Measurements from ENCODE around the gene CDX2. TPM values are rescaled to one million over a fixed set of nuclear protein-coding genes. Genes with fewer than 3 reads are reported as not detected.

The CDX2 gene
- total and polyA plus RNA-seq, 9 of the 15 experiments (the other 6 are each of a cell fraction or from before 2014, with no cell fraction given), result 0.04 TPM; not detected in 8

GRCh38 chr13:28001837-28002473 lies 32.8 kb upstream of the CDX2 start:
- 2% methylated on average over 13 of the region's 20 CpGs for WGBS (ENCODE audit: insufficient coverage, low coverage, missing lambda C conversion rate)
- TF ChIP-seq CSDE1 (IDR thresholded peaks at IDR 0.05) (no peak), MTA3 (IDR thresholded peaks at IDR 0.05; ENCODE audit: borderline replicate concordance) (no peak), ZMIZ1 (IDR thresholded peaks at IDR 0.05; ENCODE audit: low read depth in 2 of 2, low read length in 2 of 2) (no peak), MCM7 (IDR thresholded peaks at IDR 0.05) (no peak), SLC30A9 (CRISPR knock-in tag; IDR thresholded peaks at IDR 0.05) (no peak), SRSF3 (IDR thresholded peaks at IDR 0.05; ENCODE audit: insufficient read depth, low read length) (no peak), XRCC3 (IDR thresholded peaks at IDR 0.05) (no peak), TCF15 (CRISPR knock-in tag; IDR thresholded peaks at IDR 0.05) (no peak)
- no peaks in the 10 kb centered on the region for H3K79me2 ChIP-seq (ENCODE audit: control insufficient read depth, insufficient read depth, low read length)
- peaks cover 0 to 4% of the 10 kb centered on the region in 2 experiments; a peak in 1 of 5 replicates for H3K4me1 ChIP-seq (replicated peaks in 1 of 2; ENCODE audit: control insufficient read depth in 2 of 2, insufficient read depth in 2 of 2, low read length in 2 of 2)
- intact Hi-C loops (cut with micrococcal nuclease) (no loop called here), in situ Hi-C loops (cut with MboI) (no loop called here)
- no peak for FAIRE-seq
- H3K4me2 ChIP-seq (ENCODE audit: insufficient read depth, low read length), result no peak overlapping the region
- H3K4me3 ChIP-seq, result no peak overlapping the region
- H3K9me1 ChIP-seq (ENCODE audit: control insufficient read depth, insufficient read depth, low read length), result no peaks in the 10 kb centered on the region
- H2AFZ ChIP-seq (ENCODE audit: low read depth, low read length), result no peak overlapping the region
- ChIA-PET CTCF (ENCODE audit: low intra/inter-chr PET ratio) (no interaction called here), POLR2A (interaction anchor here (0.7 kb wide), 1 partner anchor 652 kb away, joined by 3 read pairs; no protein-coding TSS in a partner anchor)
- ATAC-seq, result no peak
- no peak overlapping the region for H3K9ac ChIP-seq (ENCODE audit: insufficient read depth in 1 of 2, low read depth in 2 of 2, low read length in 2 of 2)
- peak in 2 of 4 experiments; percentile 10 for DNase-seq (ENCODE audit: extremely low read depth in 1 of 4, low spot score in 3 of 4)
- BruUV-seq (replicated peaks), result no TSS peak
- H3K27ac ChIP-seq (ENCODE audit: extremely low read depth, low read depth, low read length), result no peak overlapping the region
- H3K27me3 ChIP-seq (ENCODE audit: control insufficient read depth in 2 of 2, insufficient read depth in 2 of 2, low read length in 2 of 2), result peaks cover 0 to 8% of the 10 kb centered on the region in 2 experiments; a peak in 1 of 5 replicates
- no peaks in the 10 kb centered on the region for H3K36me3 ChIP-seq (ENCODE audit: control insufficient read depth, insufficient read depth, low read length)
- no peaks in the 10 kb centered on the region for H4K20me1 ChIP-seq (replicated peaks; ENCODE audit: control insufficient read depth, insufficient read depth, low read length)
- H3K9me3 ChIP-seq (replicated peaks; ENCODE audit: control insufficient read depth, insufficient read depth, low read depth, low read length), result no peaks in the 10 kb centered on the region

Data from K562 (cell line).